Stromal cell of bone marrow (primary cell): ENCODE data around the gene POLR1C.
"Not testable (repeated sequence)": the region's sequence is repeated elsewhere in the genome, so short reads cannot be mapped to it uniquely, and the experiment has no call there.

Source experiments
- DNase-seq: peaks from one replicate; pipeline ENCODE4 v3.0.0-alpha.2; 2012; ENCODE audit warnings: low read depth

Gene POLR1C

GRCh38 chr6:43516697-43517504 lies at the start of gene POLR1C, which contains the start of gene YIPF3:
TSS of gene POLR1C (plus strand) at chr6:43517089. CDS start at chr6:43517110, 21 bp downstream.
TSS of gene YIPF3 (minus strand) at chr6:43516926. CDS start at chr6:43516807, 119 bp downstream.
- peak; percentile 96 for DNase-seq

DNA sequence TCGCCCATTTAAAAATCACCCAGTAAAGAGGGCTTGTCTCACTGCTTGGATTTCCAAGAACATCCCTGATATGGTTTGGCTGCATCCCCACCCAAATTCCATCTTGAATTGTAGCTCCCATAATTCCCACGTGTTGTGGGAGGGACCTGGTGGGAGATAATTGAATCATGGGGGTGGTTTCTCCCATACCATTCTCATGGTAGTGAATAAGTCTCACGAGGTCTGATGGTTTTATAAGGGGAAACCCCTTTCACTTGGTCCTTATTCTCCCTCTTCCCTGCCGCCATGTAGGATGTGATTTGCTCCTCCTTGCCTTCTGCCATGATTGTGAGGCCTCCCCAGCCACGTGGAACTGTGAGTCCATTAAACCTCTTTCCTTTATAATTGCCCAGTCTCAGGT lies 49.6 kb upstream of the POLR1C start:
- DNase-seq, result not testable (repeated sequence)

GRCh38 chr6:43467752-43468151 lies 49.1 kb upstream of the POLR1C start:
- DNase-seq, result no peak

- DNase-seq, result no peak
Measured at GRCh38 chr6:43468240-43468639, 48.6 kb upstream of the POLR1C start.

DNA sequence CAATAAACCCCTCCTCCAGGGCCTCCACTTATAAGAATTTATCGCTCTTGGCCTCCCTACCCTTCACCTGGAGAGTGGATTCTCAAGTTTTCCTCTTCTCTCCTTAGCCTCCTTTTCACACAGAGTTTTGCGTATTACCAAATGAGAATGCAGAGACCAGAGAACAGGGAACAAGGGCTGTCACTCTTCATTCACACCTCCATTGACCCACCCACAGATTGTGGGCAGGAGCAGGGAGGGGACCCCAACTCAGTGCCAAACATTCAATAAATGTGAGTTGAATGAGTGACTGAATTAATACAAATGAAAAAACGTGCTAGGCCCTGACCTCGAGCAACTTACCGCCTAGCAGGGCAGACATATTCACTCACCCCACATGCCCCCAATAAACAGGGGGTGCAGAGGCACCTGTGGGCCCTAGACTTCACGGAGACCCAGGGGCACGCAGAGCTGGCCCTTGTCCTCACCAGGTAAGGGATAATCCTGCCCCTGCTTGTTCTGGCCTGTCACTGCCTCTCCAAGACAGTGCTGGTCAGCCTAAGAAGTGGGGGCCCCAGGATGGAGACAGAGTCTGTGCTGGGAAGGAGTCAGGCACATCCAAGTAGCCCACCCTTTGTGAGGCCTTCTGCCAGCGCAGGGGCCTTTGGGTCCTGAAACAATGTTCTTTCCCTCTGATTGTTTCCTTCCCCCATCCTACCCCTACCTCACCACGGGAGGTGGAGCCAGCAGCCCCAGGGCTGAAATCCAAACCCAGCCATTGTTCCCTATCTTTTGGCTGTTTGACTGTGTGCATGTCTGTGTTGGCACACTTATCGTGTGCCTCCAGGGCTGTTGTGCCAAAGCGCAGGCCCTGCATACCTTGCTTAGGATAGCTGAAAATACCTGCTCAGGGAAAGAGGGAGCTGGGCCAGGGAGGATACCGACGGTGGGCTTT lies 47.9 kb upstream of the POLR1C start:
- DNase-seq, result no peak

- no peak for DNase-seq
Measured at GRCh38 chr6:43469947-43470346, 46.9 kb upstream of the POLR1C start.

GRCh38 chr6:43471399-43471798 lies 45.5 kb upstream of the POLR1C start:
- DNase-seq, result no peak

DNA sequence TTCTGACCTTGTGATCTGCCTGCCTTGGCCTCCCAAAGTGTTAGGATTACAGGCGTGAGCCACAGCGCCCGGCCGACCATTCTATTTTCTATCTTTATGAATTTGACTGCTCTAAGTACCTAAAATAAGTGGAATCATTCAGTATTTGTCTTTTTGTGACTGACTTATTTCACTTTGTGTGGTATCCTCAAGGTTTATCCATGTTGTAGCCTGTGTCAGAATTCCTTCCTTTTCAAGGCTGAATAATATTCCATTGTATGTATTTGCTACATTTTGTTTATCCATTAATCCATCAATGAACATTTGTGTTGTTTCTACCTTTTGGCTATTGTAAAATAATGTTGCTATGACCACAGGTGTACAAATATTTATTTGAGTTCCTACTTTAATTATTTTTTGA lies 44.4 kb upstream of the POLR1C start:
- no peak for DNase-seq

GRCh38 chr6:43475516-43475915 lies 41.4 kb upstream of the POLR1C start:
- DNase-seq, result no peak

DNA sequence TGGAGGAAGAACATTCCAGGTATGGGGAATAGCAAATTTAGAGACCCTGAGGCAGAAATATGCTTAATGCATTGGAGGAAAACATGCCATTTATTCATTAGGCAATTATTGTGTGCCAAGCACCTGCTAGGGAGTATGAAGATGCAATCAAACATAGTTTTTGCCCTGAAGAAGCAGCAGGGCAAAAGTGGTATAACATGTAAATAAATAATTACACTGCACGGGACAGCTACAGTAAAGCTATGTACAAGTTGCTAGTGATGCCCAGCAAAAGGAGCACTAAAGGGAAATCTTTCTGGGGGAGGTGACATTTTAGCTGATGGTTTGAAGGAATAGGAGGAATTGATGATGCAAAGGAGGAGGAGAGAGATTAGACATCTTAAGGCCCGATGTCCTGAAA lies 40.1 kb upstream of the POLR1C start:
- no peak for DNase-seq

DNA sequence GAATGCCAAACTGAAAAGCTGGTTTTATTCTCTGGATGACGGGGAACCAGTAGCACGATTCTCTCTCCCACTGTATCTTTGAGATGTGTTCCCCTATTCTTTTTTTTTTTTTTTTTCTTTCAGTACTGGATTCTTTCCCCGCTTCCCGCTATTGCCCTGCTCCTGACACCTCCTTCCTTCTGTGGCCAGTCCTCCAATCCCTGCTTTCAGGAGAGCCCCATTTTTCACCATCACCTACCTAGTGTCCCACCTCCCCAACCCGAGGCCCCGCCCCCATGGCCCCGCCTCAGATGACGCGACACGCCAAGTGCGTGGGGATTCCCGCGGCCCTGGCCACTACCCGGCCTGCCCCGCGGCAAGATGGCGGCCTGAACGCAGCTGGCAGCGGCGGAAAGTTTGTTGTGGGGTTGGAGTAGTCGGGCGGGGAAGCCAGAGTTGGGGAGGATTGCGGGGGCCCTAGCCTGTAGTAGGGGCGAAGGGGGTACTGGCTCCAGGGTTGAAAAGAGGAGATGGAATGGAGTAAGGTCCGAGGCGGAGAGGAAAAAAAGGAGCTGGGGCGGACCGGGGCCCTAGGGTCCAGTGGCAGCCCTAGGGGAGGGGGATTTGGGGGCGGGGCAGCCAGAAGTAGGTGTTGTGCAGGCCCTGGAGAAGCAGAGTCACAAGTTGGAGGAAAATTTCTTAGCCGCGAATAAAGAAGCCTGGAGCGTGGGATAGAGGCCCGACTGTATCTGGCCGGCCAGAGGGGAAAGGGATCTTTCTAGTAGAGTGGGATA lies 39.5 kb upstream of the POLR1C start, which contains the start of gene TJAP1:
TSS of gene TJAP1 (plus strand) at position 336 of the 773 bp plus-strand sequence. CDS start 21,432 bp downstream, outside the sequence.
- DNase-seq, result peak; percentile 67

DNA sequence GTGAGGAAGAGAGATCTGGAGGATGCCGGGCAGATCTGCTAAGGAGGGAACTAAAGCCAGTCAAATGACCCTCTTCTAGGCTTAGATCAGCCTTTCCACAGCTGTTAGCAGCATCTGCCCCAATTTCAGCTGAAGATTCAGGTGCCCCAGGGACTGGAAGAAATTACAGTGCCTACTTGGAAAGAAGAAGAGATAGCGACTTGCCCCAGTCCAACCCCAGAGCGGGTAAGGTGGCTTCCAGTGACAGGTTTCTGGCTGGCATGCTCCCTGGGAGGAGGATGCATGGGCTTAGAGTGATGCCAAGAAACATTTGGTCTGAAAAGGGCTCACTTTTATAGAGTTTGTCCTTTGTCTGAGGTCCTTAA lies 38.9 kb upstream of the POLR1C start:
- no peak for DNase-seq

DNA sequence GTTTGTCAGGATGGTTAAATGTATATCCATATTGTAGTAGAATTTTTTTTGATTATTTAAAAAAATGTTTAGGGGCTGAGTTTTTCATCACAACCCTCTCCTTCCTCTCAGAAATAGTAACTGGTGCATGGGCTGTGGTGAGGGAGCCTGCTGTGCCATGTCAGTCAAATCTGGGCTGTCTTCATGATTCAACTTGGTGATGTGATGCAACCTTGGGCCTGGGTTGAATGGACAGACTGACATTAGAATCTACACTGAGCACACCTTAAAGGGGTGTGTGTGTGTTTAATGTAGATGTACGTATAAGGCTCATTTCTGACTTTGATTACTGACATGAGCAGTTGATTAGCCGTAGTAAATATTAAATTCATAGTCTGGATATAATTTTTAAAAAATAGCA lies 35.8 kb upstream of the POLR1C start:
- DNase-seq, result no peak

- no peak for DNase-seq
Measured at GRCh38 chr6:43481591-43482236, 35.2 kb upstream of the POLR1C start.

GRCh38 chr6:43488667-43489276 lies 28.1 kb upstream of the POLR1C start:
- DNase-seq, result no peak

DNA sequence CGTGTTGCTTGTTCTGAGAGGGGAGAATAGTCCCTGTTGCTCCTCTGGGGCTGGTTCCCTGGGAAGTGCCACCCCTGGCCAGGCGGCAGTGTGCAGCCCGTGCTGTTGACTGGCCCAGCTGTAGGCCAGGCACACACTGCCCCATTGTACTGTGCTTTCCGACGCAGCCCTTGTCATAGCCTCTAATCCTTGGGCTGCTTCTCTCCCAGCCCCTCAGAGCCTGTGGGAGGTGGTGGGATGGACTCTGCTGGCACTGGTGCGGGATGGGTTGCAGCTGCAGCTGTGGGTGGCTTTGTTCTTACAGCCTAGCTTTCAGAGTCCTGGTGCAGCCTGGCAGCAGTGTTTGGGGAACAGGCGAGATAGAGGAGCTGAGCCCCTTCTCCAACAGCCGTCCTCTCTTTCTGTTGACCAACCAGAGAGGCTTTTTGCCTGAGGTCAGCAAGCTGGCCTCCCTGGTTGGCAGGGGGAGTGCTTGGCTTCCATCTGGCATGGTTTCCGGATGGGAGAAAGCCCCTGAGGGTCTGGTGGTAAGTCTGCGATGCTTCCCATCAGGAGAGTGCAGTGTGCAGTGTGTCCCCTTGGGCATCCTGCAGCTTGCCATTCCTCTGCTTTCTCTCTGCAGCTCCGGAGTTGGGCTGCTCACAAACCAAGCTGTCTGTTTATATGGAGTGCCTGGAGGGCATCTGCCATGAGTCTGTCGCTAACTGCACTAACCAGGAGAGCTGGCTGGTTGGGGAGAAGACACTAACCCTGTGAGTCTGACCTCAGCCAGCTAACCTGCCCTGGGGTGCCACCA lies 27.4 kb upstream of the POLR1C start:
- no peak for DNase-seq

- no peak for DNase-seq
Measured at GRCh38 chr6:43490523-43490939, 26.4 kb upstream of the POLR1C start.

DNA sequence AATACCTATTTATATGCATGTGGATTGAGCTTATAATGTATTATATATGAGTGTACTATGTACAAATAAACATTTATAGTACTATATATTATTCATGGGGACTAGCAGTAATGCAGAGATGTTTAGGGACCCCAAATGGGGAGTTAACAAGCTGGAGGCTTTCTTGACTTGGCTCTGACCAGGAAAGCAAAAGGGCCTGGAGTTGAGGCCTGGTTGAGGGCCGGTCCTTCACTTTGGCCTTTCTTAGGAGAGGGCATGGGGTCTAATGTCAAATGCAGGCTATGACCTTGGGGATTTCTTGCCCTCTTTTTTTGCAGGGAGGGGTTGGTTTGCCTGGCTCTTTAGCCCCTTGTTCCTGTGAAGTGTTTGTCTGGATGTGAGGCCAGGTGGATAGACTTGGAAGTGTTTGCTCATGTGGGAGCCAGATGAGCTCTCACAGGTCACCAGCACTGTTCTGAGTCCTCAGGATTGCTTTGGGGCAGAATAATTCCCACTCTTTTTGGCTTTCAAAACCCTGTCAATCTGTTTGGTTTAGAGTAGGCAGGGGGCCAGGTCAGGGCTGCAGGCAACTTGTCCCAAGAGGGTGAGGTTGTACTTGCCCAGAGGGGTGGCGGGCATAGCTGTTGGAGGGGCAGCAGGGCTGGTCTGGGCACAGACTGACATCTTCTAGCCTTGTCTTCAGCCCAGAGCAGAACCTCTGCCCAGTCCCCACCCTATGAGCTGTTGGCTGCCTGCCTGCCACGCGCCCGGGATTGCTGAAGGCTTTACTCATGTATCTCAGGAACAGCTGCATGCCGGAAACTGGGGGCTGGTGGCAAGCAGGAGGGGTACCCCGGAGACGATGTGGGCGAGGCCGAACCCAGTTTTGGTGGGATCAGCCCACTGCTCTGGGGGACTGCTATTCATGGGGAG lies 24.9 kb upstream of the POLR1C start:
- DNase-seq, result peak; percentile 62

GRCh38 chr6:43492673-43493072 lies 24.2 kb upstream of the POLR1C start:
- no peak for DNase-seq
